Measurements from ENCODE around the gene LCE3C. TPM values are rescaled to one million over a fixed set of nuclear protein-coding genes. Genes with fewer than 3 reads are reported as not detected.

LCE3C gene
- not detected in 2 replicates for total RNA-seq (2011; cell fraction: chromatin; rRNA removed; ENCODE audit: low replicate concordance)
- total RNA-seq (2011; cell fraction: nucleolus; rRNA removed), result not detected in 2 replicates
- total RNA-seq (2011; cell fraction: nucleoplasm; rRNA removed), result not detected in 2 replicates
- total RNA-seq (2014; rRNA removed) (not detected in 2 replicates), total RNA-seq (2014; rRNA removed; fragmentation: Illumina TruSeq; extraction: Trizol) (not detected in 2 replicates), total RNA-seq (2015; rRNA removed; fragmentation: Illumina TruSeq; extraction: Trizol) (not detected in 2 replicates), total RNA-seq (2021) (not detected in 2 replicates), polyA plus RNA-seq (2011; rRNA removed) (not detected in 2 replicates), polyA plus RNA-seq (2014; fragmentation: Illumina TruSeq; extraction: Trizol) (not detected in 2 replicates), polyA plus RNA-seq (2014; fragmentation: Nextera tagmentation; extraction: Ambion mirVana) (not detected), polyA plus RNA-seq (2014; rRNA removed) (not detected in 2 replicates), polyA minus RNA-seq (2011; rRNA and poly(A)+ RNA removed) (not detected in 2 replicates), Bru-seq, nascent RNA (not detected), BruChase-seq, experiment 1, labeled RNA remaining after a 2-hour chase (not detected), BruChase-seq, experiment 2, labeled RNA remaining after a 6-hour chase (not detected)
- not detected in 2 replicates for polyA plus RNA-seq (2011; cell fraction: cytosol; rRNA removed)
- not detected in 2 replicates for polyA plus RNA-seq (2011; cell fraction: nucleus; rRNA removed)
- not detected in 2 replicates for polyA plus RNA-seq (2012)
- polyA minus RNA-seq (2011; cell fraction: cytosol; rRNA and poly(A)+ RNA removed), result not detected in 2 replicates
- polyA minus RNA-seq (2011; cell fraction: nucleus; rRNA and poly(A)+ RNA removed), result not detected in 2 replicates
- long read RNA-seq, experiment 1, result 0 reads
- long read RNA-seq, experiment 2, result 0 reads
- long read RNA-seq, experiment 3, result 0 reads

DNA sequence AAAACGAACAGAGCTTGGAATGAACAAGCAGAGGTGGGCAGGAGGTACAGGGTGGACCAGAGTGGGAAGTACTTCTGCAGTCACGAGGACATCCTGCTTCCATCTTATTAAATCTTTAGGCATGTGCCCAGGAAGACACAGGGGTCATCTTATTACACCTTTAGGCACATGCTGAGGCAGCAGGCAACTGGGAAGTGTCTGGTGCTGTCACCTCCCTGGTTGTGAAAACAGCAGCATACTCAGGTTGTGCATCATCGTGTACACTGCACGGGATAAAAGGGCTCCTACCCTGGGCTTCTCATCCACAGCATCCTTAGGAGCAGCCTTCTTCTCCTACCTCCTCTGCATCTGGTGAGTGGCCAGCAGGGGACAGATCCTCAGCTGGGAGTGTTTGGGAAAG is at the start of gene LCE3C:
Gene LCE3C (plus strand): TSS at position 301 of the 400 bp plus-strand sequence. CDS start 498 bp downstream, outside the sequence.
- no peak within 1 kb of the TSS for H2AFZ ChIP-seq (ENCODE audit: low read depth, low read length)
- CTCF ChIA-PET (ENCODE audit: low intra/inter-chr PET ratio), result no interaction called here
- POLR2A ChIA-PET, result no interaction called here
- intact Hi-C loops (cut with micrococcal nuclease), result no loop called here
- no peak within 1 kb of the TSS for H3K27ac ChIP-seq (ENCODE audit: extremely low read depth, low read depth, low read length)
- in situ Hi-C loops (cut with MboI), result no loop called here
- H3K27me3 ChIP-seq (ENCODE audit: control insufficient read depth in 2 of 2, insufficient read depth in 2 of 2, low read length in 2 of 2), result no peaks in the 10 kb centered on the region
- no peak within 1 kb of the TSS for H3K9ac ChIP-seq (ENCODE audit: insufficient read depth in 1 of 2, low read depth in 2 of 2, low read length in 2 of 2)
- no peak for FAIRE-seq
- no peaks in the 10 kb centered on the region for H3K36me3 ChIP-seq (ENCODE audit: control insufficient read depth, insufficient read depth, low read length)
- no peaks in the 10 kb centered on the region for H3K9me1 ChIP-seq (ENCODE audit: control insufficient read depth, insufficient read depth, low read length)
- no peaks in the 10 kb centered on the region for H3K9me3 ChIP-seq (replicated peaks; ENCODE audit: control insufficient read depth, insufficient read depth, low read depth, low read length)
- H3K4me3 ChIP-seq, result no peak within 1 kb of the TSS
- H3K4me1 ChIP-seq (replicated peaks in 1 of 2; ENCODE audit: control insufficient read depth in 2 of 2, insufficient read depth in 2 of 2, low read length in 2 of 2), result no peaks in the 10 kb centered on the region
- no peaks in the 10 kb centered on the region for H4K20me1 ChIP-seq (replicated peaks; ENCODE audit: control insufficient read depth, insufficient read depth, low read length)
- WGBS (ENCODE audit: insufficient coverage, low coverage, missing lambda C conversion rate), result 0% methylated on average over 4 of the region's 4 CpGs
- no TSS peak for BruUV-seq (replicated peaks)
- no peak for DNase-seq (ENCODE audit: extremely low read depth in 1 of 4, low spot score in 3 of 4)
- no peaks in the 10 kb centered on the region for H3K79me2 ChIP-seq (ENCODE audit: control insufficient read depth, insufficient read depth, low read length)
- no peak within 1 kb of the TSS for H3K4me2 ChIP-seq (ENCODE audit: insufficient read depth, low read length)
- ATAC-seq, result no peak
- TF ChIP-seq, protein P1, sequence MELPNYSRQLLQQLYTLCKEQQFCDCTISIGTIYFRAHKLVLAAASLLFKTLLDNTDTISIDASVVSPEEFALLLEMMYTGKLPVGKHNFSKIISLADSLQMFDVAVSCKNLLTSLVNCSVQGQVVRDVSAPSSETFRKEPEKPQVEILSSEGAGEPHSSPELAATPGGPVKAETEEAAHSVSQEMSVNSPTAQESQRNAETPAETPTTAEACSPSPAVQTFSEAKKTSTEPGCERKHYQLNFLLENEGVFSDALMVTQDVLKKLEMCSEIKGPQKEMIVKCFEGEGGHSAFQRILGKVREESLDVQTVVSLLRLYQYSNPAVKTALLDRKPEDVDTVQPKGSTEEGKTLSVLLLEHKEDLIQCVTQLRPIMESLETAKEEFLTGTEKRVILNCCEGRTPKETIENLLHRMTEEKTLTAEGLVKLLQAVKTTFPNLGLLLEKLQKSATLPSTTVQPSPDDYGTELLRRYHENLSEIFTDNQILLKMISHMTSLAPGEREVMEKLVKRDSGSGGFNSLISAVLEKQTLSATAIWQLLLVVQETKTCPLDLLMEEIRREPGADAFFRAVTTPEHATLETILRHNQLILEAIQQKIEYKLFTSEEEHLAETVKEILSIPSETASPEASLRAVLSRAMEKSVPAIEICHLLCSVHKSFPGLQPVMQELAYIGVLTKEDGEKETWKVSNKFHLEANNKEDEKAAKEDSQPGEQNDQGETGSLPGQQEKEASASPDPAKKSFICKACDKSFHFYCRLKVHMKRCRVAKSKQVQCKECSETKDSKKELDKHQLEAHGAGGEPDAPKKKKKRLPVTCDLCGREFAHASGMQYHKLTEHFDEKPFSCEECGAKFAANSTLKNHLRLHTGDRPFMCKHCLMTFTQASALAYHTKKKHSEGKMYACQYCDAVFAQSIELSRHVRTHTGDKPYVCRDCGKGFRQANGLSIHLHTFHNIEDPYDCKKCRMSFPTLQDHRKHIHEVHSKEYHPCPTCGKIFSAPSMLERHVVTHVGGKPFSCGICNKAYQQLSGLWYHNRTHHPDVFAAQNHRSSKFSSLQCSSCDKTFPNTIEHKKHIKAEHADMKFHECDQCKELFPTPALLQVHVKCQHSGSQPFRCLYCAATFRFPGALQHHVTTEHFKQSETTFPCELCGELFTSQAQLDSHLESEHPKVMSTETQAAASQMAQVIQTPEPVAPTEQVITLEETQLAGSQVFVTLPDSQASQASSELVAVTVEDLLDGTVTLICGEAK (IDR thresholded peaks at IDR 0.05), result no peak
- TF ChIP-seq, protein P1 (CRISPR knock-in tag; IDR thresholded peaks at IDR 0.05), result no peak
- TF ChIP-seq THRAP3 (IDR thresholded peaks at IDR 0.05; ENCODE audit: borderline replicate concordance), result no peak
- TF ChIP-seq RFX1 (IDR thresholded peaks at IDR 0.05), result no peak
- TF ChIP-seq, protein P2, sequence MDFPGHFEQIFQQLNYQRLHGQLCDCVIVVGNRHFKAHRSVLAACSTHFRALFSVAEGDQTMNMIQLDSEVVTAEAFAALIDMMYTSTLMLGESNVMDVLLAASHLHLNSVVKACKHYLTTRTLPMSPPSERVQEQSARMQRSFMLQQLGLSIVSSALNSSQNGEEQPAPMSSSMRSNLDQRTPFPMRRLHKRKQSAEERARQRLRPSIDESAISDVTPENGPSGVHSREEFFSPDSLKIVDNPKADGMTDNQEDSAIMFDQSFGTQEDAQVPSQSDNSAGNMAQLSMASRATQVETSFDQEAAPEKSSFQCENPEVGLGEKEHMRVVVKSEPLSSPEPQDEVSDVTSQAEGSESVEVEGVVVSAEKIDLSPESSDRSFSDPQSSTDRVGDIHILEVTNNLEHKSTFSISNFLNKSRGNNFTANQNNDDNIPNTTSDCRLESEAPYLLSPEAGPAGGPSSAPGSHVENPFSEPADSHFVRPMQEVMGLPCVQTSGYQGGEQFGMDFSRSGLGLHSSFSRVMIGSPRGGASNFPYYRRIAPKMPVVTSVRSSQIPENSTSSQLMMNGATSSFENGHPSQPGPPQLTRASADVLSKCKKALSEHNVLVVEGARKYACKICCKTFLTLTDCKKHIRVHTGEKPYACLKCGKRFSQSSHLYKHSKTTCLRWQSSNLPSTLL (IDR thresholded peaks at IDR 0.05), result no peak
- TF ChIP-seq, protein P3, sequence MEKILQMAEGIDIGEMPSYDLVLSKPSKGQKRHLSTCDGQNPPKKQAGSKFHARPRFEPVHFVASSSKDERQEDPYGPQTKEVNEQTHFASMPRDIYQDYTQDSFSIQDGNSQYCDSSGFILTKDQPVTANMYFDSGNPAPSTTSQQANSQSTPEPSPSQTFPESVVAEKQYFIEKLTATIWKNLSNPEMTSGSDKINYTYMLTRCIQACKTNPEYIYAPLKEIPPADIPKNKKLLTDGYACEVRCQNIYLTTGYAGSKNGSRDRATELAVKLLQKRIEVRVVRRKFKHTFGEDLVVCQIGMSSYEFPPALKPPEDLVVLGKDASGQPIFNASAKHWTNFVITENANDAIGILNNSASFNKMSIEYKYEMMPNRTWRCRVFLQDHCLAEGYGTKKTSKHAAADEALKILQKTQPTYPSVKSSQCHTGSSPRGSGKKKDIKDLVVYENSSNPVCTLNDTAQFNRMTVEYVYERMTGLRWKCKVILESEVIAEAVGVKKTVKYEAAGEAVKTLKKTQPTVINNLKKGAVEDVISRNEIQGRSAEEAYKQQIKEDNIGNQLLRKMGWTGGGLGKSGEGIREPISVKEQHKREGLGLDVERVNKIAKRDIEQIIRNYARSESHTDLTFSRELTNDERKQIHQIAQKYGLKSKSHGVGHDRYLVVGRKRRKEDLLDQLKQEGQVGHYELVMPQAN (IDR thresholded peaks at IDR 0.05; ENCODE audit: borderline replicate concordance), result no peak

All from K562 (cell line).